GM12878 (cell line): ENCODE data around the gene ENGASE. TPM values are rescaled to one million over a fixed set of nuclear protein-coding genes. Genes with fewer than 3 reads are reported as not detected.
A peak's percentile ranks its signal among the peaks of the same experiment; 100 is the strongest.

Source experiments
- KLF5 ChIP-seq: fragments of 450-650 bp; IDR thresholded peaks from 2 replicates; pipeline ENCODE4 v1.6.1; 2014; ENCODE audit warnings: mild to moderate bottlenecking; ENCODE audit not compliant: partially characterized antibody
- POLR2AphosphoS5 ChIP-seq: IDR thresholded peaks from 2 replicates; pipeline ENCODE4 v1.6.1; 2011; ENCODE audit warnings: mild to moderate bottlenecking, low read length, inconsistent platforms
- YY1 ChIP-seq: IDR thresholded peaks from 2 replicates; pipeline ENCODE4 v1.6.1; 2011; ENCODE audit warnings: low read depth, mild to moderate bottlenecking, low read length
- polyA plus RNA-seq, 11 experiments: library from polyadenylated mRNA; depleted of rRNA in 4 of 11; unstranded in 6 of 11; stranded (reverse) in 5 of 11; fragments of >200 nt; fragmentation: Nextera tagmentation in 4 of 11; fragmentation: Illumina TruSeq in 1 of 11; extraction: Ambion mirVana in 4 of 11; extraction: Trizol in 1 of 11; gene quantifications; 1 replicate in 1 of 11; 2 replicates in 10 of 11; pipeline versions ENCODE4 v1.2.1 to v1.2.3, GENCODE V29; 2011 to 2016; ENCODE audit warnings: inconsistent platforms in 2 of 11, missing spikeins in 2 of 11, low read depth in 1 of 11
- total RNA-seq, 4 experiments: library from RNA; depleted of rRNA in 3 of 4; stranded (reverse); fragments of >200 nt in 3 of 4; fragmentation: Illumina TruSeq in 1 of 4; extraction: Trizol in 1 of 4; gene quantifications; 2 replicates each; pipeline versions ENCODE4 v1.2.1 to v1.2.3, GENCODE V29; 2013 to 2021
- TF ChIP-seq, protein P1 (sequence below): fragments of 150-350 bp; IDR thresholded peaks from 2 replicates; pipeline ENCODE4 v1.6.1; 2016; ENCODE audit warnings: low read depth, low read length
- TF ChIP-seq, protein P2 (sequence below), 3 experiments: IDR thresholded peaks in 2 of 3; conservative IDR thresholded peaks in 1 of 3; 2 replicates each; pipeline ENCODE4 v1.5.1; 2011; ENCODE audit warnings: low read depth in 3 of 3, low read length in 3 of 3, mild to moderate bottlenecking in 3 of 3, control low read depth in 2 of 3, moderate library complexity in 2 of 3, inconsistent platforms in 1 of 3, mixed read lengths in 1 of 3; ENCODE audit not compliant: control insufficient read depth in 2 of 3, insufficient read depth in 1 of 3; ENCODE audit errors: extremely low read depth in 1 of 3
- TF ChIP-seq, protein P3 (sequence below): fragments of 450-650 bp; IDR thresholded peaks from 2 replicates; pipeline ENCODE4 v1.6.1; 2017; ENCODE audit warnings: mild to moderate bottlenecking, low read depth, inconsistent platforms; ENCODE audit not compliant: poor library complexity, severe bottlenecking

ENGASE gene
- total and polyA plus RNA-seq, 10 of the 15 experiments (the other 5 are each of a cell fraction or from before 2014, with no cell fraction given), result 0.18 to 28.9 (median 10.5) TPM

DNA sequence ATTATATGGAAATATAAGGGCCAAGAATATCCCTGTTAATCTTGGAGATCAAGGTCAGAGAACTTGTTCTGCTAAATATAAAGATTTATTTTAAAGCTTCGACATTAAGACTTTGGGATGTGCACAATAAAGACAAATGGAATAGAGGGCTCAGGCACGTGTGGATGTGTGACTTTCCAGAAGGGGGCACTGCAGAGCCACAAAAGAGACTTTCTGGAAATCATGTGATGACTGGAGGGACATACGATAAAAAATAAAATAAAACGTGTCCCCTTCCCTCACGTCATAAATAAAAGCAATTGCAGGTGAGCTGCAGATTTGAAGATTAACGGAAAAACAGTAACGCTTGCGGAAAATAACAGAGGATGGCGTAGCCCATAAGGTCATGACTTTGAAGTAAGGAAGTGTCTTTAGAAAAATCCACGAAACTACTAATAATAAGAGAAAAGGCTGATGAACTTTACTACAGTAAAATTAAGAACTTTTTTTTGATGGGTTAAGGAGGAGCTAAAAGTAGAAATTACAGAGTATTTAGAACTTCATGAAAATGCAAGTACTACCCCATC, 9.4 kb upstream of the ENGASE start (continued):
- TF ChIP-seq, protein P1, sequence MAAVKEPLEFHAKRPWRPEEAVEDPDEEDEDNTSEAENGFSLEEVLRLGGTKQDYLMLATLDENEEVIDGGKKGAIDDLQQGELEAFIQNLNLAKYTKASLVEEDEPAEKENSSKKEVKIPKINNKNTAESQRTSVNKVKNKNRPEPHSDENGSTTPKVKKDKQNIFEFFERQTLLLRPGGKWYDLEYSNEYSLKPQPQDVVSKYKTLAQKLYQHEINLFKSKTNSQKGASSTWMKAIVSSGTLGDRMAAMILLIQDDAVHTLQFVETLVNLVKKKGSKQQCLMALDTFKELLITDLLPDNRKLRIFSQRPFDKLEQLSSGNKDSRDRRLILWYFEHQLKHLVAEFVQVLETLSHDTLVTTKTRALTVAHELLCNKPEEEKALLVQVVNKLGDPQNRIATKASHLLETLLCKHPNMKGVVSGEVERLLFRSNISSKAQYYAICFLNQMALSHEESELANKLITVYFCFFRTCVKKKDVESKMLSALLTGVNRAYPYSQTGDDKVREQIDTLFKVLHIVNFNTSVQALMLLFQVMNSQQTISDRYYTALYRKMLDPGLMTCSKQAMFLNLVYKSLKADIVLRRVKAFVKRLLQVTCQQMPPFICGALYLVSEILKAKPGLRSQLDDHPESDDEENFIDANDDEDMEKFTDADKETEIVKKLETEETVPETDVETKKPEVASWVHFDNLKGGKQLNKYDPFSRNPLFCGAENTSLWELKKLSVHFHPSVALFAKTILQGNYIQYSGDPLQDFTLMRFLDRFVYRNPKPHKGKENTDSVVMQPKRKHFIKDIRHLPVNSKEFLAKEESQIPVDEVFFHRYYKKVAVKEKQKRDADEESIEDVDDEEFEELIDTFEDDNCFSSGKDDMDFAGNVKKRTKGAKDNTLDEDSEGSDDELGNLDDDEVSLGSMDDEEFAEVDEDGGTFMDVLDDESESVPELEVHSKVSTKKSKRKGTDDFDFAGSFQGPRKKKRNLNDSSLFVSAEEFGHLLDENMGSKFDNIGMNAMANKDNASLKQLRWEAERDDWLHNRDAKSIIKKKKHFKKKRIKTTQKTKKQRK, result no peak
- TF ChIP-seq, protein P2, sequence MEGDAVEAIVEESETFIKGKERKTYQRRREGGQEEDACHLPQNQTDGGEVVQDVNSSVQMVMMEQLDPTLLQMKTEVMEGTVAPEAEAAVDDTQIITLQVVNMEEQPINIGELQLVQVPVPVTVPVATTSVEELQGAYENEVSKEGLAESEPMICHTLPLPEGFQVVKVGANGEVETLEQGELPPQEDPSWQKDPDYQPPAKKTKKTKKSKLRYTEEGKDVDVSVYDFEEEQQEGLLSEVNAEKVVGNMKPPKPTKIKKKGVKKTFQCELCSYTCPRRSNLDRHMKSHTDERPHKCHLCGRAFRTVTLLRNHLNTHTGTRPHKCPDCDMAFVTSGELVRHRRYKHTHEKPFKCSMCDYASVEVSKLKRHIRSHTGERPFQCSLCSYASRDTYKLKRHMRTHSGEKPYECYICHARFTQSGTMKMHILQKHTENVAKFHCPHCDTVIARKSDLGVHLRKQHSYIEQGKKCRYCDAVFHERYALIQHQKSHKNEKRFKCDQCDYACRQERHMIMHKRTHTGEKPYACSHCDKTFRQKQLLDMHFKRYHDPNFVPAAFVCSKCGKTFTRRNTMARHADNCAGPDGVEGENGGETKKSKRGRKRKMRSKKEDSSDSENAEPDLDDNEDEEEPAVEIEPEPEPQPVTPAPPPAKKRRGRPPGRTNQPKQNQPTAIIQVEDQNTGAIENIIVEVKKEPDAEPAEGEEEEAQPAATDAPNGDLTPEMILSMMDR (IDR thresholded peaks at IDR 0.05 in 2 of 3, conservative IDR thresholded peaks at IDR 0.05 in 1 of 3; ENCODE audit: control insufficient read depth in 2 of 3, extremely low read depth in 1 of 3, insufficient read depth in 1 of 3, low read depth in 3 of 3, low read length in 3 of 3), result peak; percentile 46 to 51 (median 47); a peak in 5 of 6 replicates
- TF ChIP-seq YY1, result no peak
- TF ChIP-seq KLF5, result no peak
- no peak for TF ChIP-seq POLR2AphosphoS5
- TF ChIP-seq, protein P3, sequence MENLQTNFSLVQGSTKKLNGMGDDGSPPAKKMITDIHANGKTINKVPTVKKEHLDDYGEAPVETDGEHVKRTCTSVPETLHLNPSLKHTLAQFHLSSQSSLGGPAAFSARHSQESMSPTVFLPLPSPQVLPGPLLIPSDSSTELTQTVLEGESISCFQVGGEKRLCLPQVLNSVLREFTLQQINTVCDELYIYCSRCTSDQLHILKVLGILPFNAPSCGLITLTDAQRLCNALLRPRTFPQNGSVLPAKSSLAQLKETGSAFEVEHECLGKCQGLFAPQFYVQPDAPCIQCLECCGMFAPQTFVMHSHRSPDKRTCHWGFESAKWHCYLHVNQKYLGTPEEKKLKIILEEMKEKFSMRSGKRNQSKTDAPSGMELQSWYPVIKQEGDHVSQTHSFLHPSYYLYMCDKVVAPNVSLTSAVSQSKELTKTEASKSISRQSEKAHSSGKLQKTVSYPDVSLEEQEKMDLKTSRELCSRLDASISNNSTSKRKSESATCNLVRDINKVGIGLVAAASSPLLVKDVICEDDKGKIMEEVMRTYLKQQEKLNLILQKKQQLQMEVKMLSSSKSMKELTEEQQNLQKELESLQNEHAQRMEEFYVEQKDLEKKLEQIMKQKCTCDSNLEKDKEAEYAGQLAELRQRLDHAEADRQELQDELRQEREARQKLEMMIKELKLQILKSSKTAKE, result no peak
